Stimulated activated CD8-positive, alpha-beta memory T cell treated with anti-CD3 and anti-CD28 coated beads, Interleukin-12 subunit alpha, Interleukin-12 subunit beta, amount 100 ng/mL, for 4 hours (primary cell): ENCODE data around the gene SLC9A7.

Source experiments
- DNase-seq: peaks from one replicate; pipeline ENCODE4 v3.0.0-alpha.2; 2020; ENCODE audit warnings: low read depth

The SLC9A7 gene

GRCh38 chrX:46602468-46603102 lies 156.3 kb downstream of the SLC9A7 start:
- DNase-seq: no peak

GRCh38 chrX:46601283-46601682 lies 157.6 kb downstream of the SLC9A7 start:
- DNase-seq: no peak

GRCh38 chrX:46599051-46599560 lies 159.8 kb downstream of the SLC9A7 start:
- DNase-seq: no peak

DNA sequence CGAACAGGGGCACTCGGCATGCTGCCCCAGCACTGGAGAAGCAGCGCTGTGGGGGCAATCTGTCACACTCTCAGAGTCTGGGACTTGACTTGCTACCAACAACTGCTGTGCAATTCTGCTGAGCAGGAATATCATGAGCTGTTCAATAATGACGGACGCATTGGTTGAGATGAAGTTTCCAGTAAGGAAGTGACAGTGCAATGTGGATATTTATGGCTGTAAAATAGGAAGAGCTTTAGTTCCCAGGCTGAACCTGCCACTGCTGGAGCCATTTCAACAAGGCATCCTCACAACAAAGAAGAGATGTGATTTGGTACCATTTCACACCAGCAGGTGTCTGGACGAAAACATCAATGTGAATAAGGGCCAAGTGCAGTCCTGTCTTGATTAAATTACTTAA lies 161.1 kb downstream of the SLC9A7 start:
- DNase-seq: no peak

DNA sequence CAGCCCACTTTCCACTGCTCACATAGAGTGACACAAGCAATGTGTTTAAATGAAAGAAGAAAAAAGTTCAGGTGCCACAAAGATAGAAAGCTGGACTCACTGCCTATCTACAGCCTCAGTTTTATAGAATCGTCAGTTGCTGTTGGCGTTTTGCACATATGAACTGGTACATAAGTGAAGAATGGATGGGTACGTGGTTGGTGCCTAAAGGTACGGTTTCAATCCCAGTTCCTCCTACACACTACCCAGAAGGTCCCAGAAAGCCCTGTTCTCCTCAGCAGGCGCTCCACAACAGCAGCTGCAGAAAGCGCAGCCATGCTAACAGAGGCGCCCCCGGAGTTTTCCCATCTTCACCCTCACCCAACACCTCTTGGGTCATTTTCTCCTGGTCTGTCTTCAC lies 161.7 kb downstream of the SLC9A7 start:
- no peak for DNase-seq

DNA sequence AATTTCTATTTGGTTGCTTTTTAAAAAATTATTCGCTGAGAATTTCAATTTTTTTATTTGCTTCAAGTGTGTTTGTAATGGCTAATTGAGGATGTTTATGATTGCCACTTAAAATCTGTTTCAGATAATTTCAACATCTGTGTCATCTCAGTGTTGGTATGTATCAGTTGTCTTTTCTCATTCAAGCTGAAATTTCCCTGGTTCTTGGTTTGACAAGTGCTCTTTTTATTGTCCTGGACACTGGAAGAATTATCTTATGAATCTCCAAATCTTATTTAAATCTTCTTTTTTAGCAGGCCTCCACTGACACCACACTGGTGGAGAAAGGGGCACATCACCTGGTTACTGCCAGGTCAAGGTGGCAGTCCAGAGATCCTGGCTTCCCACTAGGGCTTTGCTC lies 163.8 kb downstream of the SLC9A7 start:
- DNase-seq: no peak

DNA sequence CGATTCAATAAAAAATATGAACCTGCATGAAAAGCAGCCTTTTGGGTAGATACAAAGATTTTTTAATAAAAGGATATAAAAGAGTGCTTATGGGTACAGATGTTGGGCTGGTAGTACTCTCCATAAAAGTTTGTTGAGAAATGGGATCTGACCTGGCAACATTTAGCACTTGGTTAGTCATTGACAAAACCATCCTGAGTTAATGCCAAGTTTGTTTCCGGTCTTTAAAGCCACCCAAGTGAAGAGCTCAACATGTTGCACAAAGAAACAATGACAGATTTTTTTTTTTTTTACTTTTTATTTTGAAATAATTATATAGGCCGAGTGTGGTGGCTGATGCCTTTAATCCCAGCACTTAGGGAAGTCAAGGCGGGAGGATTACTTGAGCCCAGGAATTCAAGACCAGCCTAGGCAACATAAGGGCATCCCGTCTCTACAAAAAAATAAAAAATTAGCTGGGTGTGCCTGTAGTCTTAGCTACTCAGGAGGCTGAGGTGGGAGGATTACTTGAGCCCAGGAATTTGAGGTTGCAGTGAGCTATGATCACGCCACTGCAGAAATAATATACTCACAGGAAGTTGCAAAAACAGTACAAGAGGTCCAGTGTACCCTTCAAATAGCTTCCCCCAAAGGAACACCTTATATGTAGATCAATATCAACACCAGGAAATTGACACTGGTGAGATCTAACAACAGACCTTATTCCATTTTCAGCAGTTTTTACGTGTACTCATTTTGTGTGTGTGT lies 168.8 kb downstream of the SLC9A7 start:
- DNase-seq: no peak

- no peak for DNase-seq
Observed at GRCh38 chrX:46588263-46588662, 170.7 kb downstream of the SLC9A7 start.

GRCh38 chrX:46587753-46588171 lies 171.2 kb downstream of the SLC9A7 start:
- no peak for DNase-seq

GRCh38 chrX:46587158-46587557 lies 171.8 kb downstream of the SLC9A7 start:
- DNase-seq: no peak

DNA sequence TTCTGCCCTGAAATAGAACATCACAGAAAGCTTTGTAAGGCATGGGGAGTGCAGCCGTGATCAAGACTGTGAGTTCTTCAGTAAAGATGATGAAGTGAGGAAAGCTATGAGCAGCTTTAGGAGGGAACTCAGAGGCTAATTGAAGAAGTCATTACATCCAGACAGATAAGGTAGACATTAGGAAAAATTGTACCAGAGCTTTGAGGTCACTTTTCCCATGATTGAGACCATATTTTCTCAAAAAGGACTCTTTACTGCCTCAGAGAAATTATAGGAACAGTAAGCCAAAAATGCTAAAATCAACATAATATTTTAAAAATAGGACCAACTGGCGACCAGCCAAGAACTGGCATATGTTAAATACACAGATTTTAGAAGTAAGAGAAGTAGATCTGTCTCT lies 174.2 kb downstream of the SLC9A7 start:
- no peak for DNase-seq

GRCh38 chrX:46582966-46583365 lies 176.0 kb downstream of the SLC9A7 start:
- no peak for DNase-seq

- no peak for DNase-seq
Observed at GRCh38 chrX:46582325-46582724, 176.6 kb downstream of the SLC9A7 start.

GRCh38 chrX:46580613-46581012 lies 178.3 kb downstream of the SLC9A7 start:
- no peak for DNase-seq

GRCh38 chrX:46579250-46579649 lies 179.7 kb downstream of the SLC9A7 start:
- no peak for DNase-seq

GRCh38 chrX:46577221-46578005 lies 181.5 kb downstream of the SLC9A7 start:
- DNase-seq: no peak

DNA sequence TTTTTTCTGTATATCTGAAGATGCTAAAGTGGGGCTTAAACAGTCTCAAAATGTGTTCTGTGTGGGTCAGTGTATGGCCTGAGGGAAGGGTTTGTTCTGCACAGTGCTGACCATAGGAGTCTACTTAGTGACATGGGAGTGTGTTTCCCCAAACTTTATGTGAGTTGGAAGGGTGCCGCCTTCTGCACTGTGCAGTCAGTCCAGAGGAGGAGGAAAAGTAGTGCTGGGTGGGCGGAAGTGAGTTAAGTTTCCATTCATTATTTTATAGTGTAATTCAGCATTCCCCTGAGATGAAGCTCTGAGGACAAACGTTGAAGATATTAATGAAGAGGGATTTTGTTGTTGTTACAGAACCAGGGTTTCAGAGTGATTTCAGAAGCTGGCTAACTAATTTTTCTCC lies 182.5 kb downstream of the SLC9A7 start:
- no peak for DNase-seq

GRCh38 chrX:46575991-46576392 lies 182.9 kb downstream of the SLC9A7 start:
- DNase-seq: no peak

DNA sequence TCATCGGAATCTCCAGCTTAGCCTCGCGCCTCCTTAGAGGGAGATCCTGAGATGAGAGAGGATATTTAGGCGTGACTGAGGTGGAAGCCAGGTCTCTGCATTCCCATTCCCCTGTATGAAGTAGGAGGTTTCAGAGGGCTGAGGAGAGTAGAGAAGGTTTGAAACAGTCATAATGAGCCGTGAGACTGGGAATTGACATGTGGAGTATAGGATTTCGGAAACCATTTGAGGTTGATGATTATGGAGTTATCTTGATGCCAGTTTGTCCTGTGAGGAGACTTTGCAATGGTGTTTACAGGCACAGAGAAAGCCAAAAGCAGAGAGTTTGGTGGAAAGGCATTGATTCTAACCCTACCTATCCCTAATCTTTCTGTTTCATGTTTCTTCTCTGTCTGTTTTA lies 183.3 kb downstream of the SLC9A7 start:
- no peak for DNase-seq

- DNase-seq: peak; percentile 21
Observed at GRCh38 chrX:46574774-46575381, 184.0 kb downstream of the SLC9A7 start.

- DNase-seq: peak; percentile 35
Observed at GRCh38 chrX:46573892-46574773, 184.8 kb downstream of the SLC9A7 start.
